ENCODE measurements around the gene KLHL18. TPM values are rescaled to one million over a fixed set of nuclear protein-coding genes. Genes with fewer than 3 reads are reported as not detected.
"Not testable (repeated sequence)": the region's sequence is repeated elsewhere in the genome, so short reads cannot be mapped to it uniquely, and the experiment has no call there.

Gene KLHL18
- total and polyA plus RNA-seq, 4 donors, result 13.4 to 27.5 (median 17.9) TPM

GRCh38 chr3:47355010-47355409 is 72.3 kb downstream of the KLHL18 start:
- Histone ChIP-seq H3K9me3 (ENCODE audit: control insufficient read depth in 4 of 4, insufficient read depth in 3 of 4, low read length in 3 of 4) (peaks cover 0 to 7% (median 3%) of the 10 kb centered on the region in 4 donors), H3K9ac (ENCODE audit: insufficient read depth in 1 of 2, low read length in 2 of 2) (no peak overlapping the region), H3K36me3 (ENCODE audit: control insufficient read depth in 4 of 4, insufficient read depth in 4 of 4, low read length in 4 of 4) (no peaks in the 10 kb centered on the region), H3K4me1 (ENCODE audit: control insufficient read depth in 5 of 5, insufficient read depth in 5 of 5, low read length in 5 of 5) (no peaks in the 10 kb centered on the region), H3K27me3 (ENCODE audit: control insufficient read depth in 3 of 3, insufficient read depth in 3 of 3, low read length in 2 of 3) (no peaks in the 10 kb centered on the region), H3K4me3 (no peak overlapping the region), H3K27ac (ENCODE audit: low read depth in 1 of 2, low read length in 1 of 2) (no peak overlapping the region)
- 89 to 99% methylated on average over 3 of the region's 3 CpGs for WGBS, 2 donors
- DNase-seq (no peak), ATAC-seq (ENCODE audit: insufficient read depth, low FRiP score) (no peak)
- TF ChIP-seq CTCF (IDR thresholded peaks at IDR 0.05; ENCODE audit: control extremely low read depth, extremely low read depth), result no peak

DNA sequence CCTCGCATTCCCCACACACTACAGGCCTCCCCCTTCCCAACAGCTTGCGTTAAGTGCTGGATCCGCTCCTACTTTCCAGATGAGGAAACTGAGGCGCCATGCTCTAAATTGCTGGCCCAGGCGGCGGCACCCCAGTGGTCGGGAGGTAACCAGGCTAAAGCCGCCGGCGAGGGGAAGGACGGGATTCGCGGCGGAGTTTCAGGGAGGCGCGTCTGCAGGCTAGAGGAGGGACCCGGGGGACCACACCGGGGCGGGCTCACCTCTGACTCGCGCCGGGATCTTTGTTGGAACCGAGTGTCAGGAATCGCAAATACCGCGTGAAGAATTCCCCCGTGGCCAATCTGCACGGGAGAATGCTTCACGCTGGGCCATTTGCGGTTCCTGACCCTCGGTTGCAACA is 73.5 kb downstream of the KLHL18 start:
- no peak overlapping the region for H3K9ac ChIP-seq (ENCODE audit: insufficient read depth in 1 of 2, low read length in 2 of 2)
- no peaks in the 10 kb centered on the region for H3K36me3 ChIP-seq (ENCODE audit: control insufficient read depth in 4 of 4, insufficient read depth in 4 of 4, low read length in 4 of 4)
- ATAC-seq (ENCODE audit: insufficient read depth, low FRiP score), result no peak
- no peak overlapping the region for H3K27ac ChIP-seq (ENCODE audit: low read depth in 1 of 2, low read length in 1 of 2)
- H3K4me1 ChIP-seq (ENCODE audit: control insufficient read depth in 5 of 5, insufficient read depth in 5 of 5, low read length in 5 of 5), result no peaks in the 10 kb centered on the region
- no peaks in the 10 kb centered on the region for H3K27me3 ChIP-seq (ENCODE audit: control insufficient read depth in 3 of 3, insufficient read depth in 3 of 3, low read length in 2 of 3)
- no peak for TF ChIP-seq CTCF (IDR thresholded peaks at IDR 0.05; ENCODE audit: control extremely low read depth, extremely low read depth)
- DNase-seq, result no peak
- WGBS, 2 donors, result 91 to 97% methylated on average over 31 of the region's 31 CpGs
- H3K4me3 ChIP-seq, result no peak overlapping the region
- peaks cover 0 to 8% (median 3%) of the 10 kb centered on the region in 4 donors for H3K9me3 ChIP-seq (ENCODE audit: control insufficient read depth in 4 of 4, insufficient read depth in 3 of 4, low read length in 3 of 4)

DNA sequence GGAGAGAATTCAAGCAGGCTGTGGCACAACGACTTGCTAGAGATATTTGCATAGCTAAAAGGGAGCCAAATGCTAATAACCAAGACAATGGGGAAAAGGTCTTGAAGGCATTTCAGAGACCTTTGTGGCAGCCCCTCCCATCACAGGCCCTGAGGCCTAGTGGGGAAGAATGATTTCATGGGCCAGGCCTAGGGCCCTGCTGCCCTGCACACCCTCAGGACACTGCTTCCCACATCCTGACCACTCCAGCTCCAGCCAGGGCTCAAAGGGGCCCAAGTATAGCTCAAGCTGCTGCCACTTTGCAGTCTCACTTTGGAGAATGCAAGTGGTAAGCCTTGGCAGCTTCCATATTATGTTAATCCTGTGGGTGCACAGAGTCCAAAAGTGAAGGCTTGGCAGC is 76.6 kb downstream of the KLHL18 start:
- peaks cover 0 to 8% (median 3%) of the 10 kb centered on the region in 4 donors for H3K9me3 ChIP-seq (ENCODE audit: control insufficient read depth in 4 of 4, insufficient read depth in 3 of 4, low read length in 3 of 4)
- H3K36me3 ChIP-seq (ENCODE audit: control insufficient read depth in 4 of 4, insufficient read depth in 4 of 4, low read length in 4 of 4), result no peaks in the 10 kb centered on the region
- 67 to 86% methylated on average over 1 of the region's 1 CpG for WGBS, 2 donors
- no peak overlapping the region for H3K4me3 ChIP-seq
- H3K9ac ChIP-seq (ENCODE audit: insufficient read depth in 1 of 2, low read length in 2 of 2), result no peak overlapping the region
- no peaks in the 10 kb centered on the region for H3K27me3 ChIP-seq (ENCODE audit: control insufficient read depth in 3 of 3, insufficient read depth in 3 of 3, low read length in 2 of 3)
- peaks cover 0 to 2% (median 0%) of the 10 kb centered on the region in 5 donors for H3K4me1 ChIP-seq (ENCODE audit: control insufficient read depth in 5 of 5, insufficient read depth in 5 of 5, low read length in 5 of 5)
- no peak for DNase-seq
- no peak for TF ChIP-seq CTCF (IDR thresholded peaks at IDR 0.05; ENCODE audit: control extremely low read depth, extremely low read depth)
- ATAC-seq (ENCODE audit: insufficient read depth, low FRiP score), result no peak
- H3K27ac ChIP-seq (ENCODE audit: low read depth in 1 of 2, low read length in 1 of 2), result no peak overlapping the region

- WGBS, 2 donors, result 91 to 93% methylated on average over 4 of the region's 4 CpGs
- not testable (repeated sequence) for H3K9me3 ChIP-seq (ENCODE audit: control insufficient read depth in 4 of 4, insufficient read depth in 3 of 4, low read length in 3 of 4); H3K4me1 ChIP-seq (ENCODE audit: control insufficient read depth in 5 of 5, insufficient read depth in 5 of 5, low read length in 5 of 5); DNase-seq; H3K9ac ChIP-seq (ENCODE audit: insufficient read depth in 1 of 2, low read length in 2 of 2); ATAC-seq (ENCODE audit: insufficient read depth, low FRiP score); H3K36me3 ChIP-seq (ENCODE audit: control insufficient read depth in 4 of 4, insufficient read depth in 4 of 4, low read length in 4 of 4); H3K4me3 ChIP-seq; H3K27me3 ChIP-seq (ENCODE audit: control insufficient read depth in 3 of 3, insufficient read depth in 3 of 3, low read length in 2 of 3); H3K27ac ChIP-seq (ENCODE audit: low read depth in 1 of 2, low read length in 1 of 2)
Measured at GRCh38 chr3:47360110-47360517, 77.4 kb downstream of the KLHL18 start.
